HTR-8/SVneo (cell line): ENCODE results near the gene COL27A1.
A peak's percentile ranks its signal among the peaks of the same experiment; 100 is the strongest.

Experiments used
- DNase-seq: peaks from one replicate; pipeline ENCODE4 v3.0.0; 2011; ENCODE audit warnings: low spot score, mixed read lengths; ENCODE audit not compliant: insufficient read length
- FAIRE-seq: peaks from 2 replicates; lab custom pipeline; 2011; peaks lifted over from hg19 to GRCh38; lab: Jason Lieb, UNC

COL27A1 gene

GRCh38 chr9:114141553-114142402 is 13.6 kb upstream of the COL27A1 start:
- no peak for DNase-seq
- no peak for FAIRE-seq

- no peak for FAIRE-seq
- no peak for DNase-seq
Observed at GRCh38 chr9:114143234-114143633, 12.1 kb upstream of the COL27A1 start.

- no peak for DNase-seq
- FAIRE-seq = no peak
Observed at GRCh38 chr9:114146735-114147134, 8.6 kb upstream of the COL27A1 start.

- DNase-seq (no peak), FAIRE-seq (no peak)
Observed at GRCh38 chr9:114149181-114149580, 6.2 kb upstream of the COL27A1 start.

- FAIRE-seq (no peak), DNase-seq (no peak)
Observed at GRCh38 chr9:114149765-114150340, 5.5 kb upstream of the COL27A1 start.

- FAIRE-seq = no peak
- no peak for DNase-seq
Observed at GRCh38 chr9:114150608-114151007, 4.7 kb upstream of the COL27A1 start.

GRCh38 chr9:114151426-114151956 is 3.8 kb upstream of the COL27A1 start:
- no peak for FAIRE-seq

GRCh38 chr9:114153761-114154599 is 1.4 kb upstream of the COL27A1 start:
- FAIRE-seq = peak; percentile 40
- peak; percentile 42 for DNase-seq

More at GRCh38 chr9:114151426-114151956, 3.8 kb upstream of the COL27A1 start:
- no peak for DNase-seq

GRCh38 chr9:114154600-114155102 is 686 bp upstream of the COL27A1 start:
- DNase-seq (no peak), FAIRE-seq (peak; percentile 31)

- DNase-seq (no peak), FAIRE-seq (no peak)
Observed at GRCh38 chr9:114155995-114156656, 789 bp downstream of the COL27A1 start.

- DNase-seq (peak; percentile 42), FAIRE-seq (no peak)
Observed at GRCh38 chr9:114156657-114157421, 1.5 kb downstream of the COL27A1 start.

- FAIRE-seq (no peak), DNase-seq (no peak)
Observed at GRCh38 chr9:114157516-114158176, 2.3 kb downstream of the COL27A1 start.

GRCh38 chr9:114158482-114159130 is 3.3 kb downstream of the COL27A1 start:
- FAIRE-seq (no peak), DNase-seq (no peak)

GRCh38 chr9:114159691-114160090 is 4.4 kb downstream of the COL27A1 start:
- FAIRE-seq (no peak), DNase-seq (no peak)

- DNase-seq (no peak), FAIRE-seq (no peak)
Observed at GRCh38 chr9:114161513-114161912, 6.2 kb downstream of the COL27A1 start.

- DNase-seq (no peak), FAIRE-seq (no peak)
Observed at GRCh38 chr9:114163517-114163951, 8.2 kb downstream of the COL27A1 start.

- FAIRE-seq = no peak
- no peak for DNase-seq
Observed at GRCh38 chr9:114164191-114164794, 9.0 kb downstream of the COL27A1 start.
